IPS DF 6.9 (cell line): ENCODE data around the gene ATOSA.

Source experiments
- DNase-seq: peaks from one replicate; pipeline ENCODE4 v3.0.0-alpha.2; 2013; ENCODE audit warnings: low read depth, low spot score
- H3K27ac ChIP-seq: one replicate; pipeline ENCODE4 v1.5.1; 2013; ENCODE audit warnings: low read length, control low read depth
- H3K27me3 ChIP-seq: 2 replicates; pipeline ENCODE4 v1.6.1; 2013; ENCODE audit warnings: mild to moderate bottlenecking, low read length; ENCODE audit not compliant: control insufficient read depth, insufficient read depth
- H3K36me3 ChIP-seq: 2 replicates; pipeline ENCODE4 v1.6.1; 2013; ENCODE audit warnings: low read length; ENCODE audit not compliant: control insufficient read depth, insufficient read depth
- H3K4me1 ChIP-seq: 2 replicates; pipeline ENCODE4 v1.6.1; 2013; ENCODE audit warnings: low read length; ENCODE audit not compliant: control insufficient read depth, insufficient read depth
- H3K4me3 ChIP-seq: 2 replicates; pipeline ENCODE4 v1.5.1; 2013; ENCODE audit warnings: mild to moderate bottlenecking, low read length
- H3K9me3 ChIP-seq: 2 replicates; pipeline ENCODE4 v1.6.1; 2013; ENCODE audit warnings: low read length, inconsistent platforms; ENCODE audit not compliant: control insufficient read depth, insufficient read depth
- WGBS: extraction: QIAGEN DNeasy Blood & Tissue Kit; methylation state at CpG from one replicate; pipeline ENCODE4 v1.1.7; 2013; ENCODE audit warnings: mixed read lengths, missing lambda C conversion rate; ENCODE audit not compliant: insufficient read length, insufficient coverage; 5-methylcytosine and 5-hydroxymethylcytosine counted together

ATOSA gene

DNA sequence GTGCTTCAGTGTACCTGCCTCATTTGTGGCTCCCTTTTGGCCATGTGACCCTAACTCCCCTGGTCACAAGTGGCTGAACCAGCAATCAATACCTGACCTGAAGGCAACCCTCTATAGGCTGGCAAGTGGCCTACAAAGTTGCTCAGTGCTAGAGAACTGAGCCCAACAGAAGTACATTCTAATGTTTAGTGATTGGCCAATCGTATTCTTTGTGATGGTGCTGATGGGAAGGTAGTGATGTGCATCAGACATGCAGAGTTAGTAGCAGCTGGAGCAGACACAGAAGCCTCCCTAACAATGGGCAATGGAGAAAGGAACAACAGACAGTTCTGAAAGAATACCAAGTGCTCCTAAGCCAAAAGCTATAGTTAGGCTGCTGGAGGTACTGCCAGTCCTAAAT lies 10.4 kb upstream of the ATOSA start:
- H3K4me3 ChIP-seq, result no peak overlapping the region
- H3K9me3 ChIP-seq, result no peaks in the 10 kb centered on the region
- no peak for DNase-seq
- H3K36me3 ChIP-seq, result no peaks in the 10 kb centered on the region
- no peaks in the 10 kb centered on the region for H3K4me1 ChIP-seq
- WGBS, result no CpG with 5 or more reads among the region's 1 CpG
- no peaks in the 10 kb centered on the region for H3K27me3 ChIP-seq
- H3K27ac ChIP-seq, result no peak overlapping the region

DNA sequence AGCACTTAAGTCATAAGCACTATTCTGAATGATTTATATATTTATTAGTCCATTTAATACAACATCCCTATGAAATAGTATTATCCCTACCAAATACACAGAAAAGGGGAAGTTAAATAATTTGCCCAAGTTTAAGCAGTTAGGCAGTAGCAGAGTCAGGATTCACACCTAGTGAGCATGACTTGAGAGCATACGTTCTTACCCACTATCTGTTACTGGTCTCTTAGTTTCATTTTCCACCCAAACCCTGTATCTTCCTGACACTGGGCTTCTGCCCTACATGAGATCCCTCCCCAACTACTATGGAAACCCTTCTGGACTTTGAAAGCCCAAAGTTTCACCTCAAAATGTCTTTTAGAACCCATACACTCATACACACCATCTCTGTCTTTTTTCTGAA lies 4.4 kb upstream of the ATOSA start:
- DNase-seq, result no peak
- WGBS, result no CpG with 5 or more reads among the region's 1 CpG
- no peaks in the 10 kb centered on the region for H3K4me1 ChIP-seq
- no peak overlapping the region for H3K4me3 ChIP-seq
- H3K27ac ChIP-seq, result no peak overlapping the region
- H3K27me3 ChIP-seq, result no peaks in the 10 kb centered on the region
- H3K9me3 ChIP-seq, result no peaks in the 10 kb centered on the region
- H3K36me3 ChIP-seq, result no peaks in the 10 kb centered on the region

DNA sequence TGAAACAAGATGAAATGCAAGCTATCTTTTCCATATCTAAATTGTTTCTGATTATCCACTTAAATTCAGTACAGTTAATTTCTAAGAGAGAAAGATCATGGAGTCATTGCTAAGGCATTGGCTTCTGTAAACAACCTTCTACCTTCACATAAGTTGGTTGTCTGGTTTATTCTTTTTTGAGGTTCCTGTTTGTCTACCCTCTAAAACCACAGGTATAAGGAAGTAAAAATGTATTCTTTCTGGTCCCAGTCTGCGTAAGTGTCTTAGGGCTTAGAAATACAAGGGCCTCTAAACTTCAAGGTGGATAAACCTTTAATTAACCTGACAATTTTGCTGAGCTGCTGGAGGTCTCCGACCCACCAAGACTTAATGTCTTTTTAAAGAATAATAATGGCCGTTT lies 3.6 kb upstream of the ATOSA start:
- no peak for DNase-seq
- H3K27ac ChIP-seq, result no peak overlapping the region
- H3K27me3 ChIP-seq, result no peaks in the 10 kb centered on the region
- WGBS, result no CpG with 5 or more reads among the region's 3 CpGs
- H3K9me3 ChIP-seq, result no peaks in the 10 kb centered on the region
- no peaks in the 10 kb centered on the region for H3K4me1 ChIP-seq
- no peak overlapping the region for H3K4me3 ChIP-seq
- H3K36me3 ChIP-seq, result no peaks in the 10 kb centered on the region

DNA sequence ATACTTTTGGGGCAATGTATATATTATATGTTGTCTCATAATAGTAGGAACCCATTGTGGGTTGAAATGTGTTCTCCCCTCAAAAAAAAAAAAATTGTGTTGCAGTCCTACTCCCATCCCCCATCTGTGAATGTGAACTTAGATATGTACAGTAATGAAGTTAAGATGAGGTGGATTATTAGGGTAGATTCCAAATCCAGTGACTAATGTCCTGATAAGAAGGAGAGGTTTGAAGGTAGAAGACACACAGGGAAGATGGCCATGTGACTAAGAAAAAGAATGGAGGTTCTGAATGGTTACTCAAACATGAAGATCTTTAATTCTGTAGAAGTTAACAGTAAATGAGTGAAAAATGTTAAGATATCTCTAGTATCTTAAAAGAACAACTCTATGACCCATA lies 3.0 kb upstream of the ATOSA start:
- Histone ChIP-seq H3K36me3 (no peaks in the 10 kb centered on the region), H3K27me3 (no peaks in the 10 kb centered on the region), H3K4me1 (no peaks in the 10 kb centered on the region), H3K4me3 (no peak overlapping the region), H3K9me3 (no peaks in the 10 kb centered on the region), H3K27ac (no peak overlapping the region)
- DNase-seq, result no peak

DNA sequence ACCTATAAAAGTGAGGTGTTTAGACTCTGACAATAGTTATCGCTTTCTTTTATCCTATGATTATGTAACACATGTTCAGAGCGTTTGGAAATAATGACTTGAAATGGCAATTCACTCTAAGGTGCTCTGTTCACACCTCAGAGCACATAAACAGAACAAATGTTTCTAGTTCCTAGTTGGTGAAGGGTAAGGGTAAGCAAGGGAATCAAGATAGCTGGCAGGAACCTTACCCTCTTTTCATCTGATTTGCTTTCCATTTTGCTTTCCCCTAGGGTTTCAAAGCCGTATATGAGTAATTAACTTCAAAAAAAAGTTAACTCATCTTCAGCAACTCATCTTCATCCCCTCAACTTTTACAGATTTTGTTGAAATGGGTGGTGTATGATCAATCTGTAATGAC lies 2.3 kb upstream of the ATOSA start:
- no peaks in the 10 kb centered on the region for H3K9me3 ChIP-seq
- no CpG with 5 or more reads among the region's 3 CpGs for WGBS
- no peaks in the 10 kb centered on the region for H3K4me1 ChIP-seq
- no peak for DNase-seq
- no peaks in the 10 kb centered on the region for H3K27me3 ChIP-seq
- no peaks in the 10 kb centered on the region for H3K36me3 ChIP-seq
- no peak overlapping the region for H3K27ac ChIP-seq
- no peak overlapping the region for H3K4me3 ChIP-seq

DNA sequence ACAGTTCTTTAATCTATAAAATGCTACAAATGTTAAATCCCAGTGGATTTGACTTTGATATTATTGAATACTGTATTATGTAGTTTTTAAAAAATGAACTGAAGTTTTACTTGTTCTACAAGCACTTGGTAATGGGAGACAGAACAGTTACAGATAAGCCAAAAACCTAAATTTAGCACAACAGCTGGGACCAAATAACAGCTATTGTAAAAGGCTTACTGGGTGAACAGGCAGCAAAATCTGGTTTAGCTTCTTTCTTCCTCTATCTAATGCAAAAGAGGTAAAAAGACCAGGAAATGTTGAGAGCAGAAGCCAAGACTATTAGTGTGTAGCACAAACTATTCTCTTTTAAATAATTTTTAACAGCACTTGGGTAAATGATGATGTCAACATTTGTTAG lies 1.6 kb upstream of the ATOSA start:
- Histone ChIP-seq H3K36me3 (no peaks in the 10 kb centered on the region), H3K4me3 (no peak overlapping the region), H3K9me3 (no peaks in the 10 kb centered on the region), H3K27ac (no peak overlapping the region), H3K4me1 (no peaks in the 10 kb centered on the region), H3K27me3 (no peaks in the 10 kb centered on the region)
- DNase-seq, result no peak

DNA sequence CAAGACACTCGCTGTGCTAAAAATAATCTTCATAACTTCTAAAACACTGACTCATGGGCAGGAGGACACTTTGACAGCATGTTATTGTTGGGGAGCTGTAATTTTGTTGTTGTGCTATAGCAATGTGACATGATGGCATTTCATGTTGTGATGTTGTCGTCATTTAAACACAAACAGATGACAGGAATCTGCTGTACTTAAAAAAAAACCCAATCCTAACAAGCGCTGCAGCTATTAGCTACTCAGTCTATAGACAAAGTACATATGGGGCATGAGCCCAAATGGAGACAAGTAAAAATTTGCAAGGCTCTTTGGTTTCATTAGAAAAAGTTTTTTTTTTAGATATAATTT lies 828 bp upstream of the ATOSA start:
- DNase-seq, result no peak
- Histone ChIP-seq H3K27ac (no peak overlapping the region), H3K27me3 (no peaks in the 10 kb centered on the region), H3K9me3 (no peaks in the 10 kb centered on the region), H3K4me3 (peak overlapping the region; percentile 90; the same call in 1 of the 2 replicates), H3K36me3 (no peaks in the 10 kb centered on the region), H3K4me1 (no peaks in the 10 kb centered on the region)
- WGBS, result no CpG with 5 or more reads among the region's 3 CpGs

DNA sequence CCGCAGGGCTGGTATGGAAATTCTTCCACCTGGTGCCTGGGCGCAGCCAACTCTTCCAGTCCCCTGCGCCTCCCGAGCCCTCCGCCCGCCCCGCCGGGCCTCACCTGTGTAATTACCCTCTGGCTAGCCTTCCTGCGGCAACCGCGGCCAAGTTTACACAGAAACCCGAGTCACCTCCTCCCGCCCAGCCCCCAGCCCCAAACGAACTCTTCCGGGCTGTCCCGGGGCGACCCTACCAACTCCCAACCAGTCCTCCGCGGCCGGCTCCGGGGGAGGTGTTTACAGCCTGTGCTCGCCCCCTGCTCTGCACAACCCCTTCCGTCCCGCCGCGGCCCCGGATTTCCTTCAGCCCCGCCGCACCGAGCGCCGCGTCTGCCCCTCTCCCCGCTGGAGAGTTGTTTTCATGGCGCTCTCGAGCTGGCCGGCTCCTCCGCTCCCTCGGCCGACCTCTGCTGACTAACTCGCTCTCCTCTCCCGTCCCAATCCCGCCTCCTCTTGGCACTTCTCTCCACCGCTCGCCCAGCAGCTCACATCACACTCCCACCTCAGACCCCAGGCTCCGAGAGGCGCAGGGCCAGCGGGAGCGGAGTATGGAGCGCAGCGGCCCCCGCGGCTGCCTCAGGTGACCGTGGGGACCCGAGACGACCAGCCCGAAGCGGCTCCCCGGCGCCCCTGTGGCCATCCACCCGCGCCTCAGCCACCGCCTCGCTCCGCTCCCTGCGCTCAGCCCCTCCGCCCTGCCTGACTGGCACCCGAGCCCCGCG lies 538 bp downstream of the ATOSA start:
- Histone ChIP-seq H3K9me3 (no peaks in the 10 kb centered on the region), H3K36me3 (no peaks in the 10 kb centered on the region), H3K4me3 (peak overlapping the region; percentile 90), H3K27me3 (no peaks in the 10 kb centered on the region), H3K27ac (no peak overlapping the region), H3K4me1 (no peaks in the 10 kb centered on the region)
- peak; percentile 7 for DNase-seq
- no CpG with 5 or more reads among the region's 70 CpGs for WGBS

DNA sequence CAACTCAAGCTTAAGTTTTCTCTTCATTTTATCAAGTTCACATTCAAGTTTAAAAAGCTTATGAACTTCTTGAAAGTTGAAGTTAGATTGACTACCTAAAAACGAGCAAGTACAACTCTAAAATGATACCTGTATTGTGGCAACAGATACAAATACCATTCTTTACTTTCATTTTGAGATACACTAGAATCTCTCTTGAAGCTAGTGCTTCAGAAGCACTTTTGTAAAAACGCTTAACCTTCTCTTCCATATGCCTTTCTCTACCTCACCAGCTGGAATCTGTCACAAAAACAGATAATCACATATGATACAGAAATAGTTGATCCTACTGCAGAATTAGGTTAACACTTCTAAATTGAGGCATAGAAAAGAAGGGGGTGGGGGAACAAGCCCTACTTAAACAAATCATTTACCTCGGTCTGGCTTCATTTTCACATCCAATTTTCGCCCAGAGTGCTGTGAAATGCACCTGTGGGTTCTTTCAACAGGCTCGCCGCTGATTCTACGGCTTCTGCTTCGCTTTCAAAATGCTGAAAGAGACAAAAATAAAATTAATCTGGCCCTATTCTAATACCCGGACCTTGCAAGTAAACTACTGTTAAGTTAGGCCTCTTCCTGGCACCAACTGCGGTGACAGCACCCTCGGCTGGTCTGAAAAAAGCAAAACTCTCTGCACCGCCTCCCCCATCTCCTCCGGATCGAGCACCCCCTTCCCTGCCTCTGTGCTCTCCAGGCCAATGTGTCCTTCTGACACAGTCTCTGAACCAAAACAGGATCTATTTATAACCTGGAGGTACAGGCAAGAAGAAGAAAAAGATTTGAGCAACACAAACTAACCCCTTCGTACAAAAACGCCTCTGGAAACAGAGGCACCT lies 1.4 kb downstream of the ATOSA start:
- no peak overlapping the region for H3K27ac ChIP-seq
- no peak for DNase-seq
- no peaks in the 10 kb centered on the region for H3K9me3 ChIP-seq
- H3K36me3 ChIP-seq, result no peaks in the 10 kb centered on the region
- H3K4me3 ChIP-seq, result peak overlapping the region; percentile 90; the same call in 1 of the 2 replicates
- H3K27me3 ChIP-seq, result no peaks in the 10 kb centered on the region
- no peaks in the 10 kb centered on the region for H3K4me1 ChIP-seq
- no CpG with 5 or more reads among the region's 16 CpGs for WGBS

DNA sequence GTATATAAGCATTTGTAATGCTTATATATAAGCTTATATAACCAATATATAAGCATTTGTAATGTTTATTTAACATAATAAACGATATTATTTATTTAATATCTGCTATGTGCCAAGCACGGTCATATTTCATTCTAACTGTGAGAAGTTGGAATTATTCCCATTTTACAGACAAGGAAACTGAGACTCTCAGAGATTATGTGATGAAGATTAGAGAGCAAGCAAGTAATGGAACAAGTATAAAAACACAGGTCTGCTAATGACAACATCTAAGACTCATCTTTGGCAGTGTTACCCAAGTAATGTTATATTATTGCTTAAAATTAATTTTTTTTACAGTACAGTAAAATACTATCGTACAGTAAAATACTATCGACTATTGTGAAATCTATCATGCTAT lies 4.4 kb downstream of the ATOSA start:
- H3K9me3 ChIP-seq, result no peaks in the 10 kb centered on the region

DNA sequence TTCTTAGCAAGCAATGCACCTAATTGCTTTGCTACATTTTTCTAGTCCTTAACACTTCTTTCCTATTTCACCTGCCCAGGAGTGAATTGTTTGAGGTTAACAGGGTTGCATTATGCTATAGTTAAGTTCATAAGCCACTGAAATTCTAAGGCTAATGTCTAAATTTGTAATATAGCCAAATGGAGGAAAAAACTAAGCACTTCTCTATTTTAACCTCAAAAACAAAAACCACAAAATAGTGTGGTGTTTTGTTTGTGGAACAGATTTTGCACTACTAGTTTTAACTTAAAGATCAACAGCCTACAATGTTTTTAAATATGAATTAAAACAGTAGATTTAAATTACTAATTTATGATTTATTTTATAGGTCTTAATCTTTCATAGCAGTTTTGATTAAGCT lies 5.5 kb downstream of the ATOSA start:
- no peaks in the 10 kb centered on the region for H3K9me3 ChIP-seq
- no peaks in the 10 kb centered on the region for H3K27me3 ChIP-seq
- H3K27ac ChIP-seq, result no peak overlapping the region
- no peaks in the 10 kb centered on the region for H3K4me1 ChIP-seq
- H3K36me3 ChIP-seq, result no peaks in the 10 kb centered on the region
- H3K4me3 ChIP-seq, result no peak overlapping the region
- no peak for DNase-seq

More for the DNA sequence above, 4.4 kb downstream of the ATOSA start:
- no CpG with 5 or more reads among the region's 4 CpGs for WGBS
- Histone ChIP-seq H3K27me3 (no peaks in the 10 kb centered on the region), H3K4me1 (no peaks in the 10 kb centered on the region), H3K36me3 (no peaks in the 10 kb centered on the region), H3K27ac (no peak overlapping the region), H3K4me3 (no peak overlapping the region)
- no peak for DNase-seq
